ENCODE measurements around the gene DPF1. TPM values are rescaled to one million over a fixed set of nuclear protein-coding genes. Genes with fewer than 3 reads are reported as not detected.
A peak's percentile ranks its signal among the peaks of the same experiment; 100 is the strongest.
"Not testable (repeated sequence)": the region's sequence is repeated elsewhere in the genome, so short reads cannot be mapped to it uniquely, and the experiment has no call there.

DPF1 gene
- total RNA-seq, 1 donor from 2014 or later, result 4.0 TPM

DNA sequence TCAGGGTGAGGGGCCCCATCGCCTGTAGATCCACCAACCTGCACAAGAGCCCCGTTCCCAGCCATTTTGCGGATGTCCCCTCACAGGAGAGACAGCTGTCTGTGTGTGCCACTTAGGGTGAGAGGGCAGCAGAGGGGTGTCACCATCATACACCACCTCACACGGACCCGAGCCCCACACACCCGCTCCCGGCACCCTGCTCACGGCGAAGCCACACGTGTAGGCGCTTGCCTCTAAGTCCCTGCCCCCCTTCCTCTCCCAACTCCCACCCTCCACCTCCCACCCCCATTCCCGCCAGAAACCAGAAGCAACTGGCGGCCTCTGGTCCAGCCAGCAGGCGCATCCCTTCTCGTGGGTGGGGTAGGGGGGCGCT is 4.0 kb upstream of the DPF1 start:
- H3K36me3 ChIP-seq (ENCODE audit: insufficient read depth, low read length), result no peaks in the 10 kb centered on the region
- H3K9ac ChIP-seq (ENCODE audit: low read length), result no peak overlapping the region
- H3K4me3 Mint-ChIP-seq (ENCODE audit: unreplicated experiment), result peak overlapping the region; percentile 12
- H3K9me3 Mint-ChIP-seq (ENCODE audit: unreplicated experiment), result no peaks in the 10 kb centered on the region
- H3K27me3 Mint-ChIP-seq (ENCODE audit: low read depth, unreplicated experiment), result peaks cover 23% of the 10 kb centered on the region
- peaks cover 7% of the 10 kb centered on the region for H3K4me1 Mint-ChIP-seq (ENCODE audit: low read depth, unreplicated experiment)
- peaks cover 9% of the 10 kb centered on the region for H4K20me1 ChIP-seq (ENCODE audit: insufficient read depth, low read length)
- TF ChIP-seq CTCF (IDR thresholded peaks at IDR 0.05; ENCODE audit: insufficient read depth, low read depth, low read length), result no peak
- no peak for TF ChIP-seq EZH2 (IDR thresholded peaks at IDR 0.05; ENCODE audit: insufficient read depth, low read length)
- peaks cover 3% of the 10 kb centered on the region for H3K27me3 ChIP-seq (ENCODE audit: insufficient read depth, low read length)
- no peak overlapping the region for H3K27ac Mint-ChIP-seq (ENCODE audit: unreplicated experiment)
- H3K27ac ChIP-seq (ENCODE audit: low read depth, low read length), result no peak overlapping the region
- H2AFZ ChIP-seq (ENCODE audit: low read depth, low read length), result no peak overlapping the region
- DNase-seq (ENCODE audit: low read depth) (no peak), FAIRE-seq (no peak)
- H3K9me3 ChIP-seq (ENCODE audit: insufficient read depth, low read depth, low read length), result no peaks in the 10 kb centered on the region
- H3K79me2 ChIP-seq (ENCODE audit: insufficient read depth, low read length), result peaks cover 8% of the 10 kb centered on the region
- H3K4me2 ChIP-seq (ENCODE audit: low read length), result no peak overlapping the region
- H3K4me3 ChIP-seq (ENCODE audit: insufficient read depth, low read depth, low read length), result no peak overlapping the region
- H3K4me1 ChIP-seq (ENCODE audit: insufficient read depth, low read length), result peaks cover 12% of the 10 kb centered on the region
- H3K36me3 Mint-ChIP-seq (ENCODE audit: low read depth, unreplicated experiment), result no peaks in the 10 kb centered on the region

GRCh38 chr19:38227287-38228004 is 3.4 kb upstream of the DPF1 start:
- Mint-ChIP-seq H3K27me3 (ENCODE audit: low read depth, unreplicated experiment) (peaks cover 21% of the 10 kb centered on the region), H3K4me1 (ENCODE audit: low read depth, unreplicated experiment) (peaks cover 7% of the 10 kb centered on the region), H3K27ac (ENCODE audit: unreplicated experiment) (no peak overlapping the region), H3K36me3 (ENCODE audit: low read depth, unreplicated experiment) (no peaks in the 10 kb centered on the region), H3K4me3 (ENCODE audit: unreplicated experiment) (peak overlapping the region; percentile 12), H3K9me3 (ENCODE audit: unreplicated experiment) (no peaks in the 10 kb centered on the region)
- Histone ChIP-seq H2AFZ (ENCODE audit: low read depth, low read length) (no peak overlapping the region), H3K27me3 (ENCODE audit: insufficient read depth, low read length) (peaks cover 3% of the 10 kb centered on the region), H3K27ac (ENCODE audit: low read depth, low read length) (no peak overlapping the region), H3K4me1 (ENCODE audit: insufficient read depth, low read length) (peaks cover 12% of the 10 kb centered on the region), H3K4me2 (ENCODE audit: low read length) (no peak overlapping the region), H3K4me3 (ENCODE audit: insufficient read depth, low read depth, low read length) (no peak overlapping the region), H3K9me3 (ENCODE audit: insufficient read depth, low read depth, low read length) (no peaks in the 10 kb centered on the region), H3K36me3 (ENCODE audit: insufficient read depth, low read length) (no peaks in the 10 kb centered on the region), H4K20me1 (ENCODE audit: insufficient read depth, low read length) (peaks cover 12% of the 10 kb centered on the region), H3K79me2 (ENCODE audit: insufficient read depth, low read length) (peaks cover 10% of the 10 kb centered on the region), H3K9ac (ENCODE audit: low read length) (no peak overlapping the region)
- DNase-seq (ENCODE audit: low read depth) (no peak), FAIRE-seq (no peak)
- TF ChIP-seq CTCF (IDR thresholded peaks at IDR 0.05; ENCODE audit: insufficient read depth, low read depth, low read length) (no peak), EZH2 (IDR thresholded peaks at IDR 0.05; ENCODE audit: insufficient read depth, low read length) (no peak)

- H3K27me3 Mint-ChIP-seq (ENCODE audit: low read depth, unreplicated experiment); H3K4me3 ChIP-seq (ENCODE audit: insufficient read depth, low read depth, low read length); H3K27me3 ChIP-seq (ENCODE audit: insufficient read depth, low read length); FAIRE-seq; H3K36me3 ChIP-seq (ENCODE audit: insufficient read depth, low read length); H3K27ac ChIP-seq (ENCODE audit: low read depth, low read length); DNase-seq (ENCODE audit: low read depth); H2AFZ ChIP-seq (ENCODE audit: low read depth, low read length); H3K9me3 Mint-ChIP-seq (ENCODE audit: unreplicated experiment); H3K9me3 ChIP-seq (ENCODE audit: insufficient read depth, low read depth, low read length); H3K36me3 Mint-ChIP-seq (ENCODE audit: low read depth, unreplicated experiment); H3K4me1 Mint-ChIP-seq (ENCODE audit: low read depth, unreplicated experiment); H3K9ac ChIP-seq (ENCODE audit: low read length); H3K27ac Mint-ChIP-seq (ENCODE audit: unreplicated experiment): not testable (repeated sequence)
- H3K79me2 ChIP-seq (ENCODE audit: insufficient read depth, low read length), result peaks cover 10% of the 10 kb centered on the region
- H4K20me1 ChIP-seq (ENCODE audit: insufficient read depth, low read length), result peaks cover 12% of the 10 kb centered on the region
- H3K4me2 ChIP-seq (ENCODE audit: low read length), result peak overlapping the region; percentile 98
- peak overlapping the region; percentile 85 for H3K4me3 Mint-ChIP-seq (ENCODE audit: unreplicated experiment)
- peaks cover 12% of the 10 kb centered on the region for H3K4me1 ChIP-seq (ENCODE audit: insufficient read depth, low read length)
Measured at GRCh38 chr19:38224863-38225218, 819 bp upstream of the DPF1 start.

Measured in astrocyte (in vitro differentiated cells and primary cell).